Measurements from ENCODE around the gene ALDH1L1. TPM values are rescaled to one million over a fixed set of nuclear protein-coding genes. Genes with fewer than 3 reads are reported as not detected.

The ALDH1L1 gene
- total RNA-seq, 1 donor from 2014 or later = not detected

DNA sequence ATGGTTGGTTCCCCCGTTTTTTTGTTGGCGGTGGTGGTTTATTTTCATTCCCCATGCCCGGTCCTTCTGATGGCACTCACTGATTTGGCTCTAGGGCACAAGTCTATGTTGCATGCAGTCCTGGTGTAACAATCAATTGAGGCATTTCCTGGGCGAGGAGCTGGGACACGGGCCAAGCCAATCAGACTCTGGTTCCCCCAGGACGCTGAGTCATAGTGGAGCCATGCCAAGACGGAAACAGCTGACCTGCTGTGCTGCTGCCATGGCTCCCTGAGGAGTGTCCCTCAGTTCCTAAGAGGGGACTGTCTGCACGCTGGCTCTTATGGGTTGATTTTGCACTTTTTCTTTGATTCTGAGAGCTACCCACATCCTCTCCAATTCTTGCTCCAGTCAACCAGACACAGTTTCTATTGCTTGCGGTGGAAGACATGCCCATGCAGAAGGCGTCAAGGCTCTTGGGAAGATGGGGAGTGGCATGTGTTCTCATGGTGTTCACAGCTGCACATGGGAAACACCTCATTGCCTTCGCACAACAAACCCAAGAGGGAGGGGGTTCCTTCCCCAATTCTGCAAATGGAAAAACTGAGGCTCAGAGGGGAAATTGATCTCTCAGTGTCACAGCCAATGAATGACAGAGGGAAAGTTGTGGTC lies 28.3 kb upstream of the ALDH1L1 start:
- H3K27ac Mint-ChIP-seq (ENCODE audit: unreplicated experiment) = no peak overlapping the region
- peaks cover 2% of the 10 kb centered on the region for H3K27me3 Mint-ChIP-seq (ENCODE audit: unreplicated experiment)
- H3K9me3 Mint-ChIP-seq (ENCODE audit: unreplicated experiment) = peaks cover 3% of the 10 kb centered on the region
- H3K4me3 Mint-ChIP-seq (ENCODE audit: unreplicated experiment) = no peak overlapping the region
- H3K36me3 Mint-ChIP-seq (ENCODE audit: unreplicated experiment) = no peaks in the 10 kb centered on the region
- peaks cover 2% of the 10 kb centered on the region for H3K4me1 Mint-ChIP-seq (ENCODE audit: low read depth, unreplicated experiment)
- DNase-seq = no peak
- no peak for TF ChIP-seq CTCF (IDR thresholded peaks at IDR 0.05; ENCODE audit: partially characterized antibody, unreplicated experiment)

- Mint-ChIP-seq H3K27ac (ENCODE audit: unreplicated experiment) (no peak overlapping the region), H3K9me3 (ENCODE audit: unreplicated experiment) (peaks cover 3% of the 10 kb centered on the region), H3K4me3 (ENCODE audit: unreplicated experiment) (no peak overlapping the region), H3K36me3 (ENCODE audit: unreplicated experiment) (no peaks in the 10 kb centered on the region), H3K4me1 (ENCODE audit: low read depth, unreplicated experiment) (no peaks in the 10 kb centered on the region), H3K27me3 (ENCODE audit: unreplicated experiment) (peaks cover 2% of the 10 kb centered on the region)
- TF ChIP-seq CTCF (IDR thresholded peaks at IDR 0.05; ENCODE audit: partially characterized antibody, unreplicated experiment) = no peak
- DNase-seq = no peak
Measured at GRCh38 chr3:126208182-126208581, 27.8 kb upstream of the ALDH1L1 start.

DNA sequence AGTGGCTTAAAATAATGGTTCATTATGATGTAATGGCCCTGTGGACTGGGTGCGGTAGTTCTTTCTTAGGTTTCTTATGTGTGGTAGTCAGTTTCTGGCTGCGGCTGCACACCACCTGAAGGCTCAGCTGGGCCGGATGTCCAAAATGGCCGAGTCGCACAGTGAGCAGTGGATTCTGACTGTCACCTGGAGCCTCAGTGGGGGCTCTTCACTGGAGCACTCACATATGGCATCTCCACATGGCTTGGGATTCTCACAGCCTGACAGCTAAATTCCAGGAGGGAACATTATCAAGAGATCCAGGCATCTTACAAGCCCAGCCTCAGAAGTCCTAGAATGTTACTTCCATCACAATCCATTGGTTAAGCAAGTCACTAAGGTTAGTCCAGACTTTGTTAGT lies 26.8 kb upstream of the ALDH1L1 start:
- no peaks in the 10 kb centered on the region for H3K4me1 Mint-ChIP-seq (ENCODE audit: low read depth, unreplicated experiment)
- H3K9me3 Mint-ChIP-seq (ENCODE audit: unreplicated experiment) = peaks cover 2% of the 10 kb centered on the region
- H3K4me3 Mint-ChIP-seq (ENCODE audit: unreplicated experiment) = no peak overlapping the region
- DNase-seq = no peak
- H3K36me3 Mint-ChIP-seq (ENCODE audit: unreplicated experiment) = no peaks in the 10 kb centered on the region
- no peak for TF ChIP-seq CTCF (IDR thresholded peaks at IDR 0.05; ENCODE audit: partially characterized antibody, unreplicated experiment)
- peaks cover 2% of the 10 kb centered on the region for H3K27me3 Mint-ChIP-seq (ENCODE audit: unreplicated experiment)
- H3K27ac Mint-ChIP-seq (ENCODE audit: unreplicated experiment) = no peak overlapping the region

- no peak overlapping the region for H3K4me3 Mint-ChIP-seq (ENCODE audit: unreplicated experiment)
- no peak overlapping the region for H3K27ac Mint-ChIP-seq (ENCODE audit: unreplicated experiment)
- no peak for TF ChIP-seq CTCF (IDR thresholded peaks at IDR 0.05; ENCODE audit: partially characterized antibody, unreplicated experiment)
- no peaks in the 10 kb centered on the region for H3K36me3 Mint-ChIP-seq (ENCODE audit: unreplicated experiment)
- no peaks in the 10 kb centered on the region for H3K4me1 Mint-ChIP-seq (ENCODE audit: low read depth, unreplicated experiment)
- DNase-seq = no peak
- peaks cover 2% of the 10 kb centered on the region for H3K27me3 Mint-ChIP-seq (ENCODE audit: unreplicated experiment)
- peaks cover 2% of the 10 kb centered on the region for H3K9me3 Mint-ChIP-seq (ENCODE audit: unreplicated experiment)
Measured at GRCh38 chr3:126205717-126206655, 25.6 kb upstream of the ALDH1L1 start.

DNA sequence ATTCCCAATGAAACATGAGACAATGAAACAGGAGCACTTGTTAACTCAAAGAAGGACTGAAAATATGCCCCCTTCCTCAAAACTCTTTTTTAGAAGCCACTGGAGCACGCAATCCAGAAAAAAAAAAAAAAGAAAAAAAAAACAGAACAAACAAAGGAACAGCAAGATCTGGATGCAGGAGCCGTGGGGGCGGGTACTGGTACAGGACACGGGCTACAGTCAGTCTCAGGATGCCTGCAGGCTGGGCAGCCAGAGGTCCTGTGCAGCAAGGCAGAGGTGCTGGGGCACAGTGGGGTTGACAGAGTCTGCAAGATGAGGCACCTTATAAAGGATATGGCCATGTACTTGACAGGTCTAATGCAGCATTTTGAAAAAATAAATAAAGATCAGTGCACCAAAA lies 22.3 kb upstream of the ALDH1L1 start:
- peaks cover under 1% of the 10 kb centered on the region for H3K36me3 Mint-ChIP-seq (ENCODE audit: unreplicated experiment)
- H3K4me3 Mint-ChIP-seq (ENCODE audit: unreplicated experiment) = no peak overlapping the region
- H3K27ac Mint-ChIP-seq (ENCODE audit: unreplicated experiment) = no peak overlapping the region
- H3K27me3 Mint-ChIP-seq (ENCODE audit: unreplicated experiment) = no peaks in the 10 kb centered on the region
- no peak for TF ChIP-seq CTCF (IDR thresholded peaks at IDR 0.05; ENCODE audit: partially characterized antibody, unreplicated experiment)
- no peak for DNase-seq
- no peaks in the 10 kb centered on the region for H3K4me1 Mint-ChIP-seq (ENCODE audit: low read depth, unreplicated experiment)
- H3K9me3 Mint-ChIP-seq (ENCODE audit: unreplicated experiment) = peaks cover 2% of the 10 kb centered on the region
